Esophagus squamous epithelium (tissue), 4 donors: ENCODE results near the gene ABCG5.

Experiments
- POLR2A ChIP-seq, 4 donors: fragments of 450-650 bp; IDR thresholded peaks; one replicate each; pipeline ENCODE4 v1.6.1; 2017; ENCODE audit warnings: antibody characterized with exemption in 4 of 4, mild to moderate bottlenecking in 4 of 4, moderate library complexity in 3 of 4
- TF ChIP-seq, protein P1 (sequence below), 6 experiments: fragments of 450-650 bp in 4 of 6; fragments of 200-600 bp in 2 of 6; sonication (generic) in 2 of 6; IDR thresholded peaks; one replicate each; pipeline ENCODE4 v1.5.1; 2016 to 2019; ENCODE audit warnings: antibody characterized with exemption in 6 of 6, mild to moderate bottlenecking in 4 of 6, moderate library complexity in 4 of 6

- TF ChIP-seq POLR2A (IDR thresholded peaks at IDR 0.05), result no peak
- TF ChIP-seq, protein P1, sequence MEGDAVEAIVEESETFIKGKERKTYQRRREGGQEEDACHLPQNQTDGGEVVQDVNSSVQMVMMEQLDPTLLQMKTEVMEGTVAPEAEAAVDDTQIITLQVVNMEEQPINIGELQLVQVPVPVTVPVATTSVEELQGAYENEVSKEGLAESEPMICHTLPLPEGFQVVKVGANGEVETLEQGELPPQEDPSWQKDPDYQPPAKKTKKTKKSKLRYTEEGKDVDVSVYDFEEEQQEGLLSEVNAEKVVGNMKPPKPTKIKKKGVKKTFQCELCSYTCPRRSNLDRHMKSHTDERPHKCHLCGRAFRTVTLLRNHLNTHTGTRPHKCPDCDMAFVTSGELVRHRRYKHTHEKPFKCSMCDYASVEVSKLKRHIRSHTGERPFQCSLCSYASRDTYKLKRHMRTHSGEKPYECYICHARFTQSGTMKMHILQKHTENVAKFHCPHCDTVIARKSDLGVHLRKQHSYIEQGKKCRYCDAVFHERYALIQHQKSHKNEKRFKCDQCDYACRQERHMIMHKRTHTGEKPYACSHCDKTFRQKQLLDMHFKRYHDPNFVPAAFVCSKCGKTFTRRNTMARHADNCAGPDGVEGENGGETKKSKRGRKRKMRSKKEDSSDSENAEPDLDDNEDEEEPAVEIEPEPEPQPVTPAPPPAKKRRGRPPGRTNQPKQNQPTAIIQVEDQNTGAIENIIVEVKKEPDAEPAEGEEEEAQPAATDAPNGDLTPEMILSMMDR (IDR thresholded peaks at IDR 0.05), result no peak
Measured at GRCh38 chr2:43787895-43788294, 50.7 kb downstream of the ABCG5 start.
